Keratinocyte (primary cell): Measurements from ENCODE around the gene OBSL1. TPM values are rescaled to one million over a fixed set of nuclear protein-coding genes. Genes with fewer than 3 reads are reported as not detected.

ENCODE experiments used
- DNase-seq: peaks from one replicate; pipeline ENCODE4 v3.0.0-alpha.2; 2011; ENCODE audit warnings: low read depth, missing footprints, low spot score
- FAIRE-seq: peaks from 2 replicates; lab custom pipeline; 2011; peaks lifted over from hg19 to GRCh38; lab: Jason Lieb, UNC
- H2AFZ ChIP-seq: 2 replicates; pipeline ENCODE4 v1.6.0; 2012; ENCODE audit warnings: low read length, control low read depth, inconsistent platforms; ENCODE audit not compliant: control insufficient read depth
- H3K27ac ChIP-seq: 2 replicates; pipeline ENCODE4 v1.5.1; 2011; ENCODE audit warnings: low read length; ENCODE audit not compliant: control insufficient read depth, insufficient read depth
- H3K27me3 ChIP-seq: 3 replicates; pipeline ENCODE4 v1.6.0; 2011; ENCODE audit warnings: low read length; ENCODE audit not compliant: control insufficient read depth, insufficient read depth; ENCODE audit errors: extremely low read depth
- H3K36me3 ChIP-seq, 2 experiments: 2 replicates in 1 of 2; 3 replicates in 1 of 2; pipeline ENCODE4 v1.5.1; 2011; ENCODE audit warnings: low read length in 2 of 2, mild to moderate bottlenecking in 1 of 2; ENCODE audit not compliant: control insufficient read depth in 2 of 2, insufficient read depth in 2 of 2; ENCODE audit errors: extremely low read depth in 1 of 2
- H3K4me1 ChIP-seq: 3 replicates; pipeline ENCODE4 v1.5.1; 2011; ENCODE audit warnings: low read length; ENCODE audit not compliant: control insufficient read depth, insufficient read depth; ENCODE audit errors: extremely low read depth
- H3K4me2 ChIP-seq: 3 replicates; pipeline ENCODE4 v1.6.0; 2011; ENCODE audit warnings: low read depth, low read length; ENCODE audit not compliant: control insufficient read depth, insufficient read depth; ENCODE audit errors: extremely low read depth
- H3K4me3 ChIP-seq, 3 experiments: fragments of 200-600 bp in 1 of 3; sonication (generic) in 1 of 3; 2 replicates in 2 of 3; 3 replicates in 1 of 3; pipeline ENCODE4 v1.5.1; 2011 to 2016; ENCODE audit warnings: low read length in 3 of 3, mild to moderate bottlenecking in 3 of 3, control low read depth in 2 of 3, inconsistent platforms in 1 of 3, low read depth in 1 of 3, mixed read lengths in 1 of 3, mixed run types in 1 of 3, moderate library complexity in 1 of 3; ENCODE audit not compliant: control insufficient read depth in 2 of 3, insufficient read depth in 2 of 3; ENCODE audit errors: extremely low read depth in 1 of 3
- H3K79me2 ChIP-seq: 2 replicates; pipeline ENCODE4 v1.6.0; 2012; ENCODE audit warnings: low read length; ENCODE audit not compliant: control insufficient read depth, insufficient read depth
- H3K9ac ChIP-seq: 3 replicates; pipeline ENCODE4 v1.6.0; 2011; ENCODE audit warnings: low read length; ENCODE audit not compliant: control insufficient read depth, insufficient read depth; ENCODE audit errors: extremely low read depth
- H3K9me1 ChIP-seq: 3 replicates; pipeline ENCODE4 v1.6.0; 2011; ENCODE audit warnings: low read length; ENCODE audit not compliant: control insufficient read depth, insufficient read depth; ENCODE audit errors: extremely low read depth
- H3K9me3 ChIP-seq: 2 replicates; pipeline ENCODE4 v1.5.1; 2012; ENCODE audit warnings: low read depth, low read length; ENCODE audit not compliant: control insufficient read depth
- H4K20me1 ChIP-seq: 3 replicates; pipeline ENCODE4 v1.6.0; 2011; ENCODE audit warnings: low read length; ENCODE audit not compliant: control insufficient read depth, insufficient read depth; ENCODE audit errors: extremely low read depth
- EZH2 ChIP-seq: IDR thresholded peaks from one replicate; pipeline ENCODE4 v1.6.1; 2012; ENCODE audit warnings: inconsistent platforms, mild to moderate bottlenecking, low read length, moderate library complexity
- dilution Hi-C: fragments of 300-500 bp; cut with MboI; formaldehyde crosslinking; loops from one replicate; pipeline ENCODE4 v1.7.0; 2020; ENCODE audit warnings: low sequenced_read_pairs; ENCODE audit not compliant: extremely low pct_ligation_motif_present
- polyA plus RNA-seq, 5 experiments: library from polyadenylated mRNA; depleted of rRNA in 3 of 5; stranded (reverse) in 3 of 5; stranded (forward) in 1 of 5; unstranded in 1 of 5; fragments of >200 nt; gene quantifications; 1 replicate in 1 of 5; 2 replicates in 3 of 5; 3 replicates in 1 of 5; pipeline versions ENCODE4 v1.2.1 to v1.2.3, GENCODE V29; 2011 to 2012; ENCODE audit warnings: missing spikeins in 2 of 5, low read depth in 1 of 5, low replicate concordance in 1 of 5
- TF ChIP-seq, protein P1 (sequence below), 3 experiments: IDR thresholded peaks in 1 of 3; conservative IDR thresholded peaks in 1 of 3; optimal IDR thresholded peaks in 1 of 3; 2 replicates in 2 of 3; 3 replicates in 1 of 3; pipeline versions ENCODE3 to v1.5.1; 2011; ENCODE audit warnings: low read length in 3 of 3, mild to moderate bottlenecking in 3 of 3, moderate library complexity in 2 of 3, control low read depth in 1 of 3, inconsistent platforms in 1 of 3; ENCODE audit not compliant: insufficient read depth in 2 of 3; ENCODE audit errors: extremely low read depth in 1 of 3

OBSL1 gene
- polyA plus RNA-seq, 1 donor (not counting 4 experiments of a cell fraction or from before 2014, with no cell fraction given): 9.3 TPM

DNA sequence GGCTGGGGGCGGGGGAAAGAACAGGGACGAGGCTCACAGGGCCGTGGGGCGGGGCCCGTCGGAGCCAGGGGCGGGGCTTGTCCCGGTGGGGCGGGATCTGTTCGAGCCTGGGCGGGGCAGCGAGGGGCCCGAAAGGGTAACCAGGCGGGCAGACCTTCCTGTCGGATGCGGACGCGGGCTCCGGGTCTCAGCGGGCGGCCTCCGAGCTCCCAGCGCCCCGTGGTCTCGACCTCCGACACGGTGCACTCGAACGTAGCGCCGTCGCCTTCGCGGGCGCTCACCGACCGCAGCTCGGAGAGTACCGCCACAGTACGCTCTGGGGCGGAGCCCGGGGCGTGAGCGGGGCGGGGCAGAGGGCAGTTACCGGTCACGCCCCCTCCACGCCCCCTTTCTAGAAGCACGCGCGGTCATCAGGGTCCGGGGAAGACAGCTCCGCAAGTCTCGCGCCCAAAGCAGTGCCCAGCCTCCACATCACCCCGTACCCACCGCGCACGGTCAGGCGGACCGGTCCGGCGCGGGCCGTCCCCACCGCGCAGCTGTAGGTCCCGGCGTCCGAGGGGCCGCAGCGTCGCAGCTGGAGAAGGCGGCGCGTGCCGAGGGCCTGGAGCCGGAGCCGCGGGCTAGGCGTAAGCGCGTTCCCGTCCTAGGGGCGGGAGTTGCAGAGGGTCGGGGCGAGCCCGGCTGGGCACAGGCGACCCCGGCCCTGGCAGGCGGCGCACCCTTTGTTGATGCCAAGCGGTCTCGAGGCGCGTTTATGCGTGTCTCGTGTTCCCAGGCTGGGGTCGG, 18.8 kb downstream of the OBSL1 start:
- peak overlapping the region; percentile 36 for H3K27ac ChIP-seq
- no peak for DNase-seq
- peaks cover 9% of the 10 kb centered on the region for H3K27me3 ChIP-seq

DNA sequence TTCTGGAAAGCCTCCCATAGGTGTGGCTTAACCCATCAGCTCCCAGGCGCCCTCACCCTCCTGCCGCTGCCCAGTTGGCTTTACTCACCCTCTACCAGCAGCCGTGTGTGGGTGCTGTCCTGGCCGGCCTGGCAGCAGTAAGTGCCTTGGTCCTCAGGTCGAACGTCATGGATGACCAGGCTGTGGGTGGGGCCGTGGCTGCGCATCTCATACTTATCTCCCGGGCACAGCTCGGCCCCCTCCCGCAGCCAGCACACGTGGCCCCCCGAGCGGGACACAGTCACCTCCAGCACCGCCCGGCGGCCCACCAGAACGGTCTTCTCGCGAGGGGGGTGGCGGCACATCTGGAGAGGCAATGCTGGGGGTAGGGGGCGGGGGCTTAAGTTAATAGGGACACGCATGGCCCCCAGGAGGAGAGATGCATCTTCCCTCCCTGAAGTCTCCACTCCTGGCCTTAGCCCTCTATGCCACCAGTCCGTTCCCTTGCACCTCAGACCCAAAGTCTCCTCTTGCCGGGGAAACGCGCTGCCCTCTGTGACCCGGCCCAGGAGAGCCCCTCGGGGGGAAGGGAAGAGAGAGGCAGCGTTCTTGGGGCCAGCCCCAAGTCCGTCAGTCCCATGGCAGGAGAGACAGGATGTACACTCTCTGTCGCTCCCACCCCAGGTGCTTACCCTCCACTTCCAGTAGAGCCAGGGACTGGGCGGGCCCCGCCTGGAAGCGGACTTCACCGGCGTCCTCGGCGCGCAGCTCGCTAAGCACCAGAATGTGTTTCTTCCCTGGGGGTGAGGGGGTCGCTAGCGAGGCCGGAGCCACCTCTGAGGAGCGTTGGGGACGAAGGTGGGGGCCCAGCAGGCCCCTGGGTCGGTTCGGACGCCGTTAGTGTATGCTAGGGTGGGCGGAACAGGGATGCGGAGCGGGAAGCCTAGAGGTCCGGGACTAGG, 19.6 kb downstream of the OBSL1 start:
- H3K27ac ChIP-seq: peak overlapping the region; percentile 36
- H2AFZ ChIP-seq: peak overlapping the region; percentile 86
- no peaks in the 10 kb centered on the region for H3K36me3 ChIP-seq
- no peaks in the 10 kb centered on the region for H3K4me1 ChIP-seq
- TF ChIP-seq, protein P1, sequence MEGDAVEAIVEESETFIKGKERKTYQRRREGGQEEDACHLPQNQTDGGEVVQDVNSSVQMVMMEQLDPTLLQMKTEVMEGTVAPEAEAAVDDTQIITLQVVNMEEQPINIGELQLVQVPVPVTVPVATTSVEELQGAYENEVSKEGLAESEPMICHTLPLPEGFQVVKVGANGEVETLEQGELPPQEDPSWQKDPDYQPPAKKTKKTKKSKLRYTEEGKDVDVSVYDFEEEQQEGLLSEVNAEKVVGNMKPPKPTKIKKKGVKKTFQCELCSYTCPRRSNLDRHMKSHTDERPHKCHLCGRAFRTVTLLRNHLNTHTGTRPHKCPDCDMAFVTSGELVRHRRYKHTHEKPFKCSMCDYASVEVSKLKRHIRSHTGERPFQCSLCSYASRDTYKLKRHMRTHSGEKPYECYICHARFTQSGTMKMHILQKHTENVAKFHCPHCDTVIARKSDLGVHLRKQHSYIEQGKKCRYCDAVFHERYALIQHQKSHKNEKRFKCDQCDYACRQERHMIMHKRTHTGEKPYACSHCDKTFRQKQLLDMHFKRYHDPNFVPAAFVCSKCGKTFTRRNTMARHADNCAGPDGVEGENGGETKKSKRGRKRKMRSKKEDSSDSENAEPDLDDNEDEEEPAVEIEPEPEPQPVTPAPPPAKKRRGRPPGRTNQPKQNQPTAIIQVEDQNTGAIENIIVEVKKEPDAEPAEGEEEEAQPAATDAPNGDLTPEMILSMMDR (optimal IDR thresholded peaks at IDR 0.05 in 1 of 3, IDR thresholded peaks at IDR 0.05 in 1 of 3, conservative IDR thresholded peaks at IDR 0.05 in 1 of 3; ENCODE audit: extremely low read depth in 1 of 3, insufficient read depth in 2 of 3, low read length in 3 of 3): no peak
- no peak for TF ChIP-seq EZH2
- peak overlapping the region; percentile 65 for H3K9ac ChIP-seq
- dilution Hi-C loops: no loop called here
- no peaks in the 10 kb centered on the region for H3K79me2 ChIP-seq
- H3K9me3 ChIP-seq: no peaks in the 10 kb centered on the region
- no peak for DNase-seq
- FAIRE-seq: no peak
- H3K27me3 ChIP-seq: peaks cover 9% of the 10 kb centered on the region
- H3K4me3 ChIP-seq: peak overlapping the region; percentile 57 to 72 (median 62)
- peak overlapping the region; percentile 91 for H3K4me2 ChIP-seq
- no peaks in the 10 kb centered on the region for H4K20me1 ChIP-seq
- H3K9me1 ChIP-seq: no peaks in the 10 kb centered on the region

More for the DNA sequence above, 18.8 kb downstream of the OBSL1 start:
- H3K9me1 ChIP-seq: no peaks in the 10 kb centered on the region
- no peaks in the 10 kb centered on the region for H3K36me3 ChIP-seq
- FAIRE-seq: no peak
- TF ChIP-seq EZH2: no peak
- TF ChIP-seq, protein P1 (optimal IDR thresholded peaks at IDR 0.05 in 1 of 3, IDR thresholded peaks at IDR 0.05 in 1 of 3, conservative IDR thresholded peaks at IDR 0.05 in 1 of 3; ENCODE audit: extremely low read depth in 1 of 3, insufficient read depth in 2 of 3, low read length in 3 of 3): no peak
- H3K4me3 ChIP-seq: peak overlapping the region; percentile 62 to 72 (median 69)
- H3K9me3 ChIP-seq: no peaks in the 10 kb centered on the region
- dilution Hi-C loops: no loop called here
- H4K20me1 ChIP-seq: no peaks in the 10 kb centered on the region
- H3K4me1 ChIP-seq: no peaks in the 10 kb centered on the region
- H2AFZ ChIP-seq: peak overlapping the region; percentile 86
- H3K79me2 ChIP-seq: no peaks in the 10 kb centered on the region
- peak overlapping the region; percentile 65 for H3K9ac ChIP-seq
- peak overlapping the region; percentile 91 for H3K4me2 ChIP-seq
